Inflammatory macrophage (primary cell): ENCODE results near the gene TRIM67.
A peak's percentile ranks its signal among the peaks of the same experiment; 100 is the strongest.
"Not testable (repeated sequence)": the region's sequence is repeated elsewhere in the genome, so short reads cannot be mapped to it uniquely, and the experiment has no call there.

ENCODE experiments used
- DNase-seq, 2 donors: peaks; one replicate each; pipeline ENCODE4 v3.0.0-alpha.2; 2020 to 2022

The TRIM67 gene

DNA sequence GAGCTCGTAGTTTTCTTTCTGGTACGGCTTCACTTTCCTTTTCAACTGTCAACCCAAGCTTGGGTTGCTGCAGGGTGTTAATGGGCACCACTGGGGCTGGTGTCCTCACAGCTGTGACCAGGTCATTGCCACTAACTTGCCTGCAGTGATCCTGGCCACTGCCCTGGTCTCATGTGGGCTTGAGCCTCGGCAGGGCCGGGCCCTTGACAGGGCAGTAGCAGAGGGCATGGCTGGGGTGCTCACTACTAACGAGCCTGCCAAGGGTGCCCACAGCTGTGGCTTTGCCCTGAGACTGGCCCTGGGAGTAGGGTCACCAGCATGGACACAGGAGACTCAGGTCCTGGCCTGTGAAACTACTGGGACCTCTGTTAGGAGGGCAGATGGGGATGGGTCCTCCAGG lies 47.7 kb downstream of the TRIM67 start:
- DNase-seq: no peak

GRCh38 chr1:231210126-231210525 lies 48.3 kb downstream of the TRIM67 start:
- no peak for DNase-seq

- peak; percentile 65 to 67 for DNase-seq
These were observed 49.4 kb downstream of the TRIM67 start for GRCh38 chr1:231211005-231211857.

- not testable (repeated sequence) for DNase-seq
These were observed 50.4 kb downstream of the TRIM67 start for GRCh38 chr1:231212301-231212700.

DNA sequence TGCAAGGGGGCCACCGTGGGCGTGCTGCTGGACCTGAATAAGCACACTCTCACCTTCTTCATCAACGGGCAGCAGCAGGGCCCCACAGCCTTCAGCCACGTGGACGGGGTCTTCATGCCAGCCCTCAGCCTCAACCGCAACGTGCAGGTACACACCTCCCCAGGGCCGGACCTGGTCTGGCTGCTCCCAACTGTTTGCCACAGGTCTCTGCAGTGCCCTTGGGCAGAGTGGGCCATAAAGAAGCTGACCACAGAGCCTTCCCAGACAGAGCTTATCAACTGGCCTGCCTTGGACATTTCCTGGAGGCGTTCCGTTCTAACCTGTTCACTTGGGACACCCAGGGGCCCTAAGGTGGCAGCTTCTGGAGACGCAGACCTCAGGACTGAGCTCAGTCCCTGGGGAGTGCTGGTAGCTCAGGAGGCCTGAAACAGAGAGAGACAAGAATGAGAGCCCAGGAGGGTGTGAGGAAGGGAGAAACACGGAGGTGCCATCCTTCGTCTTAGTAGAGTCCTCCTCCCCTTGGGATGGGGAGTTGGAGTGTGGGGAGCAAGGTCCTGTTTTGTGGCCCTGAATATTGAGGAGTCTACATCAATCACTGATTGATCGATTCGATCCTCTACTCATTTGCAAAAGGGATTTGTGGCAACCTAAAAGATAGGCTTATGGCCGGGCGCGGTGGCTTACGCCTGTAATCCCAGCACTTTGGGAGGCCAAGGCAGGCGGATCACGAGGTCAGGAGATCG lies 52.1 kb downstream of the TRIM67 start:
- DNase-seq: no peak

DNA sequence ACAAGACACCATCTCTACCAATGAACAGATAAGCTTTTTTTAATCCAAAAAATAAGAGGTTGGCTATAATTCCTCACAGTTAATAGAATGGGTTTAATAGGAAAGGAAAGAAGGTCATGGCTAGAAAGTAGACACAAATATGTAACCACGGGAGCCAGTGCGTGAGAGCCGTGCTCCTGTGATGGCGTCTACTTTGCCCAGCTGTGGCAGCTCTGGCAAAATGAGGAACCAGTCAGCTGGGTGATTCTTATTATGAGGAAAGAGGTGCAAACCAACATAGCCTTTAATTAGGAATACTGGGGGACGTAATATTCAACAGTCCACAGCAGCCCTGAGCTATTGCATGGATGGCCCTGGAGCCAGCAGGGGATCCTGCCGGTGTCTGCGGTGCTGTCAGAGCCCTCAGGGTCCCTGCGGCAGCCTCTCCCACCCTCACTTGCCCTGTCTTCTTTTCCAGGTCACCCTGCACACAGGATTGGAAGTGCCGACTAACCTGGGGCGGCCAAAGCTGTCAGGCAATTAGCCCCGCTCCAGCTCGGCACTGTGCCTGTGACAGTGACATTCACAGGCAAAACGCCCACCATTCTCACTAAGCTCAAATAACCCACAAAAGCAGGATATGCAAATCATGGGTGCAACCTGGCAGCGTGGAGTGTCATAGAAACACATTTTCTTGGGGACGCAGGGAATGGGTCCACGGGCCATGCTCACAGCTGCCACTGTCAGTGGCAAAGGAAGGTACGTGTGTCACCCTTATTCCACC lies 53.2 kb downstream of the TRIM67 start:
- DNase-seq: peak; percentile 23 to 43

DNA sequence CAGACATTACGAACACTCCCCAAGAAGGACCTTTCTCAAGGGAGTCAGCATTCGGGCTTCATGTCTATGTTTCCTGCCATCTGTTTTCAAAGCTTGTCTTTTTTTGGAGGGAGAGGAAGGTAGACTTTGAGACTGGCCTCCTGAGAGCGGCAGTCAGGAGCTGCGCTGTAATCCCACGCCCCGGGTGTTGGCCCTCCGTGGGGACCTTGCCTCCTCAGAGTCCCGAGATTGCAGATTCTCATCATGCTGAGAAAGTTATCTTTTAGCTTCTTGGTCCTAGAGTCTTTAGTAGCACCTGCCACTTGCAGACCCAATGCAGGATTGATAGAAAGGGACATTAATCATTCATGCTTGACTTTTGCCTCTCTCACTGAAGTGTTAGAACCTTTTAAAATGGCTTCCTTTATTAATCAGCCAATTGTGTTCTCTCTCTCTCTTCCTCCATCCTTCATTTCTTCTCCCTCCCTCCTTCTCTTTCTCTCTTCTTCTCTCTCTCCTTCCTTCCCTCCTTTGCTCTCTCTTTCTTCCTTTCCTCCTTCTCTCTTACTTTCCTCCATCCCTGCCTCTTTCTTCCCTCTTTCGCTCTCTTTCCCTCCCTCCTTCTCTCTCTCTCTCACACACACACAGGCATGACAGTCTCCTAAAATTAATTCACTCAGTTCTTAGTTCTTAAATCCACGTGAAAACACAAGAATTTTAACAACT lies 54.0 kb downstream of the TRIM67 start:
- DNase-seq: no peak

- no peak for DNase-seq
These were observed 54.6 kb downstream of the TRIM67 start for GRCh38 chr1:231216498-231216897.

- no peak for DNase-seq
These were observed 55.2 kb downstream of the TRIM67 start for GRCh38 chr1:231217056-231217455.

GRCh38 chr1:231218078-231218477 lies 56.2 kb downstream of the TRIM67 start:
- DNase-seq: no peak

DNA sequence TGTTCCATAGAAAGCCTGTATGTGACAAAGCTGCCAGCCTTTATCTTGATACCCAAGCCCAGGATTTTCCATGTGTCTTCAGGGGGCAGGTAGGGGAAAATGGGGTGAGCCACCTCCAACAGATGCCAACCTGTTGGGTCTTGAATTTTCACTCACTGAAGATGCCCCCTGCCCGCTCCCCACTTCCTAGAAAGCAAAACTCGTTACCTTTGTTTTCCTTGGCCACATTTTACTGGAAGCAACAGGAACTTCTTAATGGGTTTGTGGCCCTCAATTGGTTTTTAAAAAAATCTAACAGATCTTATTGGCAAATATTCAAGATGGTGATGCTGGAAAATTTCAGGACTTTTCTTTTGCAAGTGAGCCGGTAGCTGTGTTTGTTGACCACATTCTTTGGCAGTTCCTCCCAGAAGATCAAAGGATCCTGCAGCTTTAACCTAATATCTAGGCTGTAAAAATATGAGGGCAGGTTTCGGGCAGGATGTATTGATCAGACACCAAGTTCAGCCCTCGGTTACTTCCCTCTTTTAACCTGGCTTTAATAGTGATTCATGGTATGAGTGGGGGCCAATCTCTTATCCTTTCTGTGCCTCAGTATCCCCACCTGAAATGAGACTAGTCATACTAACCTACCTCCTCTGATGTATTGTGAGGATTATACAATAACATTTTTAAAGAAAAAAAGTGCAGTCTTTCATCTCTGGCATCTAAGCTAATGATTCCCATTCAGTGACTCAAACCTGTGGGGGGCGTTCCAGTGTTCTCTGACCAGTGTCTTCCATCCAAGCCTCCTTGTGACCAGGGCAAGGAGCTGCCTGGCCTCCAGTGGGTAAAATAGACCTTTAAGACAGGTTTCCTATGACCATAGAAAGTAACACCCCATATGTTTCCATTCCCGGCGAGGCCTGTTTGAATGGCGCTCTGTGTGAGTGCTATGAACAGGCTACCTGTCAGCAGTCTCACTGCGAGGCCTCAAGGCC lies 57.9 kb downstream of the TRIM67 start:
- no peak for DNase-seq

DNA sequence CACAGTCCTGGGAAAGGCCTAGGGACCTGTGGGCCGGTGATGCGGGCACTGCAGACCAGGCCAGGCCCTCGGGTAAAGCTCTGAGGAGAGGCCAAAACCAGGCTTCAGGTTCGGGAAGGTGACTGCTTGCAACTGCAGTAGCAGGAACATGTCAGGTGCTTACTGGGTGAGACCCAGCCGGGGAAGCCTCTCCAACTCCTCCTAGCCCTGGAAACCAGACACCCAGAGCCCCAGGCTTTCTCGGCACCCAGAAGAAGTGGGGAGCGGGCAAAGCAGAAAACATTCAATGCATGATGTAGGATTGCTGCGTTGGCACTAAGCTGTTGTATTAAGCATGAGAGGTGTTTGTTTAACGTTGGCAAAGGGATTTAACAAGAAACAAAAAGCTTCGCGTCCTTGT lies 58.9 kb downstream of the TRIM67 start:
- no peak for DNase-seq

- no peak for DNase-seq
These were observed 64.3 kb downstream of the TRIM67 start for GRCh38 chr1:231226156-231226555.

GRCh38 chr1:231231511-231231910 lies 69.7 kb downstream of the TRIM67 start:
- DNase-seq: no peak

- DNase-seq: no peak
These were observed 71.2 kb downstream of the TRIM67 start for GRCh38 chr1:231232870-231233734.

GRCh38 chr1:231233735-231234417 lies 72.0 kb downstream of the TRIM67 start:
- no peak for DNase-seq

DNA sequence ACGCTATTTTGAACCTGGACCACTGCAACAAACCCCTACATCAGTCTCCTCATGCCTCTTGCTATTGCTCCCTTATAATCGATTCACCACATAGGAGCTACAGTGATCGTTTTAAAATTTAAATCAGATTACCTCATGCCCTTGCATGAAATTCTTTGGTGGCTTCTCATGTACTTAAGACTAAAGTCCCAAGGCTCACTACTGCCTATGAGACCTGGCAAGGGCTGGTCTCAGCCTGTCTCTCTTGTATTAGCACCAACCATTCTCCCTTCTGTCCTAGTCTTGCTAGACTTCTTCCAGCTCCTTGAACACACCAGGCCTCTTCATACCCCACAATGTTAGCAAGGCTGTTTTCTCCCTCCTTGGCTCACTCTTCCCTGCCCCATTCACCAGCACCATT lies 72.6 kb downstream of the TRIM67 start:
- DNase-seq: no peak

- no peak for DNase-seq
These were observed 73.8 kb downstream of the TRIM67 start for GRCh38 chr1:231235526-231236207.

- no peak for DNase-seq
These were observed 74.3 kb downstream of the TRIM67 start for GRCh38 chr1:231236208-231236591.
